ENCODE data around the gene ITPR2.
"Not testable (repeated sequence)": the region's sequence is repeated elsewhere in the genome, so short reads cannot be mapped to it uniquely, and the experiment has no call there.

Gene ITPR2

DNA sequence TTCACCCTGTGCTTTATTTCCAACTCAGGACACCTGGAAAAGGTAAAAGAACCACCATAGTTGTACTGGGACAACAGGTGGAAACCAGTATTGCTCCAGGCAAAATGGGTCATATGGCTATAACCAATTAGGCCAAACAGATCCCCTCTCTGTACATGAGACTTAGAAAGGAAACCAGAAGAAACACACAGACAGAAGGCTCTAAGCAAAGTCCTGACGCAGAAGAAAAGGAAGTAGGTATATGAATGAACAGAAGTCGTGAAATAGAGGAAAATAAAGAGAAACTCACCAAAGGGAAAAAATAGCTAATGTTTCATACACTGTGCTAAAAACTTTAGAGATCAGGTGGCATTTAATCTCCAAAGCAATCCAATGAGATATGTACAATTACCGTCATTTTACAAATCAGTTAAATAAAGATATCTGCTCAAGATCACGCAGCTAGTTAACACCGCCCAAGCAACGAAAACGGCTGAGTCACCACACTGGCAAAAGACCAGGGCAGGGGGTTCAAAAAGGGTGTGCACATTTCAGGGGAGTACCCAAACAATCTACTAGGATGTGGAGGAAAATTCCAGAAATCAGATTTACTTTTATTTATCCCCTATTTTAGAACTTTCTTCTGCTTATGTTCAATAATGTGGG, 82.3 kb downstream of the ITPR2 start:
- DNase-seq: no peak

DNA sequence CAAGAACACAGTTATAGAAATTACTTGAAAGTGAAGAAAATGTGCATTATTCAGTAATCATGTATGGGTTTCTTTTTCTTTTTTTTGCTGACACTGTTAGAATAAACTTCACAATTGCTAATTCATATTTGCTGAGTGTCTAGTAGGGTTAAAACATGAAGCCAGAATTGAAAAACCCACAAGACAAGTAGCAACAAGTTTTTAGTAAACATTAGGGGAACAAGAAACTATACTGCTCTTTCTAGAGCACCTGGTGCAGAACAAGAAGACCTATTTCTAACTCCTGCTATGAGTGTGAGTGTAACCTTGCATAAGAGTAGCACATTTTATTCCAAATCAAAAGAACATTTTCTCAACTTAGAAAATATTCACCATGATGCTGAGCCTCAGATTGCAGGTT, 83.2 kb downstream of the ITPR2 start:
- DNase-seq: no peak

DNA sequence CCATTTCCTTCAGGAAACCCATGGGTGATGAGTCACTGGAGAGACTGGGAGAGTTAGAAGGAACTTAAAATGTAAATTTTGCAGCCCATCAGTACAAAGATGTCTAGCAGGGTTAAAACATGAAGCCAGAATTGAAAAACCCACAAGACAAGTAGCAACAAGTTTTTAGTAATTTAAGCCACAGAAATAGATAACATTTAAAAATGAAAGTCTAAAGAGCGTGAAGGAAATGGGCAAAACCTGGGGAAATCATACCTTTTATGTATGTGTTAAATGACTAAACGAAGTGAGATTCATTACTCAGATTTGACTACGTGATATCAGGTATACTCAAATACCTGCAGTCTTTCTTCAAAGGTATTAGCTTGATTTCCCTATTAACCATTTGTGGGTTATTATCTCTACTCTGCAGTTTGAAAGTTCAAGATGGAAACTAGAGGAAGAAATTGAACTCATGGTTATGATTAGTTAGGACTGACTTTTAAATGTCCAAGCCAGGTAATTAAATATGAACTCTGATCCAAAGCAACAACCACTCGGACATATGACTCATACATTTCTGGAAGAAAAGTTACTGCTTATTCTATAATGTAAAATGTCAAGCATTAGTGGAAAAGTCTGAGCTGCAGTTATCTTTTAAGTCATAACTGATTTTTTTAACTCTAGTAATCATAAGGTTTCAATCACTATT, 84.1 kb downstream of the ITPR2 start:
- no peak for DNase-seq

DNA sequence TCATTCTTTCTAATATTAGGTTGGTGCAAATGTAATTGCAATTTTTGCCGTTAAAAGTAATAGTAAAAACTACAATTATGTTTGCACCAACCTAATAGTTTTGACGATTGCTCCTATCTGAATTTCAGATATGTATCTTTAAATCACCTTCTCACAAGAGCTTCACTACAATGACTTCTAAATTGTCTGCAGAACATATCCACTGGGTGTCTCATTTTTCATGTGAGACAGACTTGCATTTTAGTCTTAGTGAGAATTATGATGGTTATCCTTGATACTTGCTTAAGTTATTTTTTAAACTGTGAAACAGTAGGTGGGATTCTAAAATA, 84.6 kb downstream of the ITPR2 start:
- DNase-seq: no peak

DNA sequence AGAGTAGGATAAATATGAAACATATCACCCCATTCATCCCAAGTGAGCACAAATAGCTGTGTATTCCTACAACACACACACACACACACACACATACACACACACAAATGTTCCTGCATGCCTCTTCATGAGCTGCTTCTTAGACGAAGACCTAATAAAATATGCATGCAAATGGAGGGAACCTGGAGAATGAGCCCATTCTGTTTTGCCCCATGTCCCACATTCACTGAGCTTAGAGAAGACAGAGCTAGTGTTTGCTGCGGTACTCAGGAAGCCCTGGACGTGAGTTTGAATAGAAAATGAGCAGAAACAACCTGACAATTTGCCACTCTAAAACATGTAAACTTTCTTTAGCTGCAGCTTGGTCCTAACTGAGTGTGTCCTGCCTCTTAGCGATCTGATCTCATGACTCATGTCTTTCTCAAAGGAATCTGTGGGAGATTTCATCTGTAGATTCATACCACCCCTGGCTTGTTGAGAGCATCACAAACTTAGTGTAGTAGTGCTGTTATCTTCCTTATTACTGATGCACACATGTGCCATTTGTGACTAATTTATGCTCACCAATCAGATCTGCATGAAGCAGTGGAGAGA, 86.8 kb downstream of the ITPR2 start:
- DNase-seq: no peak

DNA sequence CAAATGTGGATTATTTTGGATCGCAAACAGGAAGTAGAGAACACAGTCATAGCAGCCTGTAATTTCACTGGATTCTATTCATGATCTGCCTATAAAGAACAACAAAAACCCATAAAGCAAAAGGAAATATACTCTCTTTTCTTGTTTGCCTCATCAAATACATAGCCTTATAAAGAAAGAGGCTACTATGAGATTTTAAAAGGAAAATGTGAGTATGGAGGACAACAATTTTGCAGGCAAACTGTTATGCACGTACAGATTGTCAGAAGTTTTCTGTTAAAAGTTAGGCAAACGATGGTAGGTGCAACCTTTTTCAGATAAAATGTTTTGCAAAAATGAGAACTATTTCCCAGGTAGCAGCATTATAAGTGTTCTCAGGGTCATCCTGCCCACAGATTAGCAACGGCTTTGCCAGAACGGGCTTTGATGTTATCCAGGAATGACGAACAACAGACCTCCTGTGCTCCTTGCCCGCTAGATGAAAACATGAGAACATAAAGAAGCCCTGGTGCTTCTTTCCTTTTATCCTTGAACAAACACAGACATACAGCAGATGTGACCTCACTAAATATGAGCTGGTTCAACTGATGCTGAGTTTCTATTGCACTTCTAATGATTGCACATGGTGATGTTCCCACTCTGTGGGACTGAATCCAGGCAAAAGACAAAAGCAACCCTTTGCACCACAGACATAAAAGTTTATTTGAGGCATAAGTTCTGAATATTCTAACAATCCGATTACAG, 88.1 kb downstream of the ITPR2 start:
- no peak for DNase-seq

DNA sequence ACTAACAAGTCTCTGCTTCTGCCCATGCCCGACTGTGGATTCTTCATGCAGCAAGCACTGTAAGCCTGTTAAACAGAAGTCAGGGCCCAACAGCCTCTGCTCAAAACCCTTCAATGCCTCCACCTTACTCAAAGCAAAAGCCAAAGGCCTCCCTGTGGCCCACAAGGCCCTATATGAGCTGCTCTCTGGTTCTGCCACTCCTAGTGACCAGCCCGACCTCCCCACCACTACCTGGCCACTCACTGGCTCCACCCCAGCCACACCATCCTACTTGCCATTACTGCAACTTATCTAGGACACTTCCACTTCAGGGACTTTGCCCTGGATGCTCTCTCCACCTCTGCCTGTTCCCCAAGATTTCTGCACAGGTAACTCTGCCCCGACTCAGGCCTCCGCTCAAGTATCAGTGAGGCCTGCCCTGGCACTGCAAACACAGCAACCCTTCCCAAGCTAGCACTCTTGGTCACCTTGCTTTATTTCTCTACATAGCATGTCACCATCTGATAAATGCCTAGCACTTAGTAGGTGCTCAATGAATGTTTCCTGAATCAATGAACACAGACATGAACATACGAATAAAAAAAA, 88.9 kb downstream of the ITPR2 start:
- DNase-seq: no peak

DNA sequence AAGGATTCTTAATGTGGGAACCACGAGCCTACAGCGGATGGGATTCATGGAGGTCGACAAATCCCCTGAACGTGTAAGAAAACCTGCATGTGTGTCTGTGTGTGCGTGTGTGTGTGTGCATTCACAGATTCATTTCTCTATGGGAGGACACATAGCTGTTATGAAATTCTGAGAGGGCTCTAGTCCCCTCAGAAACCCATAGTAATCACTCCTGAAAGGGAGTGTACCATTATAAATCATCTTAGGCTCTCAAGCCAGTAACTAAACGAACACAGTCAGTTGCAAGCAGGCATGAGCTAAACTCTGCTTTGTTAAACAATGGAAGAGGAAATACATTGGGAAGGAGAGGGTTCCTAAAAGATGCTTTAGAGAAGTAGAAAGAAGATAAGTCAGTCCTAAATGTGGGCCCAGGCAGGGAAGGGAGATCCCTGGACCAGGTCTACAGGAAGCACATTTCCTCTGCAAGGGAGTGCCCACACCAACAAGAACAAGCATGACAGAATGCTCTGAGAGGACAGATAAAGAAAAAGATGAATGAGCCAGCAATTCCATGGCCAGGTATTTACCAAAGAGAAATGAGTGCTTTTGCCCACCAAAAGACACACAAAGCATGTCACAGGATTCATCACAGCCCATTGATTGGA, 91.3 kb downstream of the ITPR2 start:
- no peak for DNase-seq

DNA sequence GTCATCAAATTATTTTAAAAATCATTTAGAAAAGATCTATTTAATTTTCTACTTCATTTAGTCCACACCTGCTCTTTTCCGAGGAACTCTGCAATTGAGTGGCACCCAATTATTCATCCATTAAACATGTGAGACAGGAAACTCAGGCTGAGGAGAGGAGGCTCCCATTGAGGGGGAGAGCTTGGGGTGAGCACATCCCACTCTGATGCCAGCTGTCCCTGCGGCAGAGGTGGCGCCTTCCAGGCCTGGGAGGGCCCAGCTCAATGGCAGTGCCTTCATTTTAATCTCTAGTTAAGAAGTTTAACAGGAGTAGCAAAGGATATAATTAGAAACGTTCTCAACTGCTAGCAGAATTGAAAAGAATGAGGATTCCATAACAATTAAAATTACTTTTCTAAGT, 92.0 kb downstream of the ITPR2 start:
- no peak for DNase-seq

DNA sequence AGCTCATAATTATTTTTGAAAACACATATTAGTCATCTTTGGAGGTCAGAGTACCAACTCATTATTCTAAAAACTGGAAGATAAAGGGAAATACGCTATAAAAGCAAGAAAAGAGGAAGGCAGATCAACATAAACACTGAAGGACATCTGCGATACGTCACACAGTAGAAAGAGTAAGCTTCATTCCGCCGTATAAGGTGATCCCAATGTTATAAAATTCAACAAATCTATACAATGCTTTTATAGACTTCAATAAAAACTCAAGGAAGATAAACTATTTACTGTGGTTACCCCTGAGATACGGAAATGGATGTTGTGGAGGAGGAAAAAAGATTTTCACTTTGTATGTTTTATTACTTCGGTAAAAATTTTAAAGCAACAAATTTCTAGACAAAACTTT, 92.6 kb downstream of the ITPR2 start:
- no peak for DNase-seq

DNA sequence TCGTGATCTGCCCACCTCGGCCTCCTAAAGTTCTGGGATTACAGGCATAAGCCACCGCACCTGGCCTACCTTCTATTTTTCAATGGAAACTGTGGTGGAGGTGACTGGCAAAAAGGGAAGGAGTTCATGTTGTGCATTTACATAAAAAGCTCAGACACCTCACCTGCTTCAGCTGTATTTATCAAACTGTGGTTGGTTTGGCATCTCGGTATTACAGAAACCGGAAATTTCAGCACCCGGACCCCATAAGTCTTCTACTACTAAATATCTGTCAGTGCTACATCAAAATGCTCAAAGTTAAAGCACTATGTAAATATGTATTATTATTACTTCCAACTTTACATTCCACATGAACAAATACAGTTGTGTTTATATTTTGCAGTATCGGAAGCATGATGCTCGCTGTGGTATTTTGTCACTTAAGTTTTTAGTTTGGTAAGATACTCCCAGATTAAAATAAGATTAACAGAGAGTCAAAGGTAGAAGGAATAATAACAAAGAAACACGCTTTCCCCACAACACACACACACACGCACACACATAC, 95.4 kb downstream of the ITPR2 start:
- DNase-seq: no peak

DNA sequence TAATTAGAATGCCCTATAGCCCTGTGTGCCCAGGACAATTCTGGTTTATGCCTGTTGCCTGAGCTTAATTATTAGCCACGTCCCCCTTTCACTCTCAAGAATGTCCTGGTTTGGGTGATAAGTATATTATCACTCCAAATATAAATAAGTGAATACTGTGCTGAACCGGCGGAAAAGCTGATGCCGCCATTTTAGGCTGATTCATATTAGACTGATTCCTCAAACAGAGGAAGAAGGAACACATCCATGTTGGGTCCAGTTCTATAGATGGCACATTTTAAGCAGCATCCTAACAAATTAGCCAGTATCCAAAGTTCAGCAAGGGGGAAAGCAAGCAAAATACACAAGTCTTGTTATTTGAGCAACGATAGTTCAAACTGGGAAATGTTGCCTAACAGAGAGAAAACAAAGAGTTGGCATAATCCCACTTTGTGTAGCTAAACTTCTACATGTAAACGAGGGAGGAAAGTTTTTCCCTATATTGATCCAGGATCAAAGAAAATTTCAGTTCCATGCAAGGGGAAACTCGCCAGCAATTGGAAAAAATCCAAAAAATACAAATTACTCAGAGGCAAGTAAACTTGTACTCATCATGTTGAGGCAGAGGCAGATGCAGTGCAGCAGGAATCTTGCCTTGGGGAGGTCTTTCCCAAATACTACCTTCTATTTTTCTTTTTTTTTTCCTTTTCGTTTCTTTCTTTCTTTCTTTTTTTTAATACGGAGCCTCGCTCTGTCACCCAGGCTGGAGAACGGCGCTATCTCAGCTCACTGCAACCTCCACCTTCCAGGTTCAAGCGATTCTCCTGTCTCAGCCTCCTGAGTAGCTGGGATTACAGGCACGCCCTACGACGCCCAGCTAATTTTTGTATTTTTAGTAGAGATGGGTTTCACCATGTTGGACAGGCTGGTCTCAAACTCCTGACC, 96.2 kb downstream of the ITPR2 start:
- DNase-seq: no peak

DNA sequence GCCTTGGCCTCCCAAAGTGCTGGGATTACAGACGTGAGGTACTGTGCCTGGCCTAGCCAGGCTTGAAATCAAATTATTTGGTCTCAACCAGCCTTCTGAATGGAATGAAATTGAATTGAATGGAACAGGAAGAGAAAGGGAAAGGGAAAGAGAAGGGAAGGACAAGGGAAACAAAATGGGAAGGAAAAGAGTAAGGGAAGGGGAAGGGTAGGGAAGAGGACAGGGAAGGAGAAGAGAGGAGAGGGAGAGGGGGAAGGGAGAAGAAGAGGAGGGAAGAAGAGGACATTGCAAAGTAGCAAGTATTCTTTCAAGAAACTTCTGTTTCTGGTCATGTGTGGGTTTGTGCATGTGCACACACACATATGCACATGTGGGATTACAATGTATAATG, 97.8 kb downstream of the ITPR2 start:
- DNase-seq: no peak

DNA sequence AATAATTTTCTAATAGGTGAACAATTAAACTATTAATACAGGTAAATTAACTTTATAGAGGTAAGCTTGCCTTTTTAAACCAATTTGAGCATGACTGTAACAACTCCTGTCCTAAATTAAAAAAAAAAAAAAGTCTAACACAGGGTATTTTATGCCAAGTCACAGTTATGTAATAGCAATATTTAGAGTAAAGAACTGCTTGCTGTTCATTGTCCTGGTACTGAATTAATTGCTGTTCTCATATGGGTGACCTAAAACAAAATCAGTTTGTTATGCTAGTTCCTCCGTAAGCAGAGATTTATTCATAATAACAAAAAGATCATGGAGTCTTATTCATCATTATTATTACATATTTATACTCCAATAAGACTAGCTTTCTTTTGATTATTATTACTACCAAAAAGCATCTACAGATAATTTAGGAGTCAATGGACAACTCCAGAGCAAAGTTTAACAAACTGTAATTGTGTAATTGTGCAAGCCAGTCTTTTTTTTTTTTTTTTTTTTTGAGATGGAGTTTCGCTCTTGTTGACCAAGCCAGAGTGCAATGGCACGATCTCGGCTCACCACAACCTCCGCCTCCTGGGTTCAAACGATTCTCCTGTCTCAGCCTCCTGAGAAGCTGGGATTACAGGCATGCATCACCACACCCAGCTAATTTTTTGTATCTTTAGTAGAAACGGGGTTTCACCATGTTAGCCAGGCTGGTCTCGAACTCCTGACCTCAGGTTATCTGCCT, 98.3 kb downstream of the ITPR2 start:
- no peak for DNase-seq

DNA sequence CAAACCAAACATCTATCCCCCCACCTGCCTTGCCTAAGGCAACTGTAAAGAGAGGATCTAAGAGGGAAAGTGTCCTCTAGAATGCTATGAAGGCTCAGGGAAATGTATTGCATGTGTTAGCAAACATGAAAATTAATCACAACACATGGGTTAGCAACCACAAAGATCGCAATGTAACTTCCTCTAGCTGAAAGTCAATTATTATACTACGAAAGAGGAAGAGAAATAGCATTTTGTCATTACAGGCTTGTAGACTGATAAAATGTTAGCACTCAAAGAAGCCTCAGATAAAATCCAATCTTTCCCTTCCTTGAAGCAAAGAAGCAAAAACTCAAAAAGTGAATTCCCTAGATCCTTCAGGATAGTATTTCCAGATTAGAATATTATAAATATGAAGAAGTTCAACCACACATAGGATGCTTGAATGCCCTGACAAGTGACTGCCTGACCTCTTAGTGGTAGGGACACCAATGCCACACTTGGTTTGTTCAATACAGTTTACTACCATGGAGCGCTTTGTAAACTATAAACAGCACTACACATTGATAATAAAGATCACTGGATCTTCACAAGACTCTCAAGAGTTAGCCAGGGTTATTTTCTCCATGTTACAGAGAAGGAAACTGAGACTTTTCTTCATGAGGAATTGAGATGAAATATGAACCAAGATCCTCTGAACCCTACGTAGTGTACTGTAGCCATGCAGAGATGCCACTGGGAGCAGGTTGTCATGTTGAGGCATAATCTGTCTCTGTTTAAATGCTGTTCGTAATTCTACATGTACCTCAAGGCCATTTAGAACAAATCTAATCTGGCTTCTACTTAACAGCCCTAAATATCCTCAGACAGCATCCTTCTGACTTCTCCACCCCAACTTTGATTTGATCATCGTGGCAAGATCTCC, 100.7 kb downstream of the ITPR2 start:
- no peak for DNase-seq

DNA sequence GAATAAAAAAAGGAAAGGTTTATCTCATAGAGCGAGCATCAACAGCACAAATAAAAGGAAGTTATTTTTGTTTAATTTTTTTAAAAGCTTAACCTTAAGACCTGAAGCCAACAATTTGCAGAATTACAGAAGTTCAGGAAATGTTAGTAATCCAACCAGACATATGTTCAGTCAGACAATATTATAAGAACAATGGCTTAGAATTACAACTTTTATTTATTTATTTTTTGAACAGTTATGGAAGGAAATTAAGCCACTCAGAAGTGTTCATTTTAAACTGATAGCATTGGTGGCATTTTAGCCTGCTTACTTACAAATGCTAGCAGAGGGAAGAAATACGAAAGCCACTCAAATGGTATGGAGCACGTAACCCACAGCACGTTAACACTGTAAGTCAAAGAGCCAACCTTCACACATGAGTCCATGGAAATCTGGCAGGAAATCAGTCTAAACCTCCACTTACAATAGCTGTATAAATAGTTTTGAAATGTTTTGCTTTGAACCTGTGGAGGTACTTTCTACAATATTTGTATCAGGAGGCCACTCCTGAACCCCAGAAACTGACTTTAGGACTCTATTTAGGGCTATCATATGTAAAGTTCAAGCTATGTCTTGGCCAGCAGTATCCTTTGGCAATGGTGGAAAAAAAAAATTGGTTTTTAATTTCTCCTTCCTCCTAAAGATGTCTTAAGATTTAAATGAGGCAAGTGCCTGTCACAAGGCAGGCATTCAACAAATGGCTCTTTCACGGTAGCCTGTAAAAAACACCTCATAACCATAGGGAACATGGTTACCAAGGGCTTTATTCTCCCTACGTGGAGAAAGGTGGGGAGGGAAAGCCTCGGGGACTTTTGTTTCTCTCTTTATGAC, 102.3 kb downstream of the ITPR2 start:
- DNase-seq: no peak

DNA sequence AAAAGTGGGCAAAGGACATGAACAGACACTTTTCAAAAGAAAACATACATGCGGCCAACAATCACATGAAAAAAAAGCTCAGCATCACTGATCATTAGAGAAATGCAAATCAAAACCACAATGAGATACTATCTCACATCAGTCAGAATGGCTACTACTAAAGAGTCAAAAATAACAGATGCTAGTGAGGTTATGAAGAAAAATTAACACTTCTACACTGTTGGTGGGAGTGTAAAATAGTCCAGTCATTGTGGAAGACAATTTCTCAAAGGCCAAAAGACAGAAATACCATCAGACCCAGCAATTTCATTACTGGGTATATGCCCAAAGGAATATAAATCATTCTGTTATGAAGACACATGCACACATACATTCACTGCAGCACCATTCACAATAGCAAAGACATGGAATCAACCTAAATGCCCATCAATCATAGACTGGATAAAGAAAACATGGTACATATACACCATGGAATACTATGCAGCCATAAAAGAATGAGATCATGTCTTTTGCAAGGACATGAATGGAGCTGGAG, 103.8 kb downstream of the ITPR2 start:
- not testable (repeated sequence) for DNase-seq

Measured in left hindlimb (tissue), 1 donor.